ENCODE measurements around the gene NEURL1B. TPM values are rescaled to one million over a fixed set of nuclear protein-coding genes. Genes with fewer than 3 reads are reported as not detected.
"Not testable (repeated sequence)": the region's sequence is repeated elsewhere in the genome, so short reads cannot be mapped to it uniquely, and the experiment has no call there.

NEURL1B gene
- total RNA-seq, 1 donor from 2014 or later: 14.0 TPM

DNA sequence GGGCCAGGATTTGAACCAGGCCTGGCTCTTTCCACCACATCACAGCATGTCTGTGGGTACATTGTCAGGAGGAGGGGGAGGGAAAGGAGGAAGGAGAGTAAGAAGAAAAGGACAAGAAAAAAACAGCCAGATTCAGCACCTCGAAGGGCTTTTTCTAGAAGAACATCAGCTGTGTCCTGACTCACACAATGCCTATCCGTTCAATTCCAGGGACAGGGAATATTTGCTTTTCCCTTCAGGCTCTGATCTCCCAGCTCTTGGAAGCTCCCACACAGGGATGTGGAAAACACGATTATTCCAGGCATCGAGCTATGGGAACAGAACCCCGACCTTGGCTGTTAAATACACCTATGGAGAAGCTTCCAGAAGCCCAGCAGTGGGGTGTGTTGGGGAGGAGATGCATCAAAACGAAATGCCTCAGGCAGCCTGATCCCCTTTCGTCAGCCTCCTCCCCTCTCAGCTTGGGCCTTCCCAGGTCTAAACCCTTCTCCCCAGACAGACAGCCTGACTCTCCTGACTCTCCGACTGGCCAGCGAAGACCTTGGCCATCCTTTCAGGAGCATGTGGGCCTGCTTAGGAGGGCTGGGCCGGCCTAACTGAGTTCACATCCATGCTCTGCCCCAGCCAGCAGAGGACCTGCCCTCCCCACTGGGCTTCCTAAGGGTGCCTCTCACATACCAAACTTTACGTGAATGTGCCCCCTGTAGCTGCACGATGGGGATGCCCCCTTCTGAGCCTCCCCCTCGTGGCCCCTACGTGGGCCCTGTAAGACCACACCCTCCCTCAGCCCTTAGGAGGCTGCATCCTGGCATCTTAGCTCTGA, 54.4 kb downstream of the NEURL1B start:
- DNase-seq (ENCODE audit: low spot score): peak; percentile 38

DNA sequence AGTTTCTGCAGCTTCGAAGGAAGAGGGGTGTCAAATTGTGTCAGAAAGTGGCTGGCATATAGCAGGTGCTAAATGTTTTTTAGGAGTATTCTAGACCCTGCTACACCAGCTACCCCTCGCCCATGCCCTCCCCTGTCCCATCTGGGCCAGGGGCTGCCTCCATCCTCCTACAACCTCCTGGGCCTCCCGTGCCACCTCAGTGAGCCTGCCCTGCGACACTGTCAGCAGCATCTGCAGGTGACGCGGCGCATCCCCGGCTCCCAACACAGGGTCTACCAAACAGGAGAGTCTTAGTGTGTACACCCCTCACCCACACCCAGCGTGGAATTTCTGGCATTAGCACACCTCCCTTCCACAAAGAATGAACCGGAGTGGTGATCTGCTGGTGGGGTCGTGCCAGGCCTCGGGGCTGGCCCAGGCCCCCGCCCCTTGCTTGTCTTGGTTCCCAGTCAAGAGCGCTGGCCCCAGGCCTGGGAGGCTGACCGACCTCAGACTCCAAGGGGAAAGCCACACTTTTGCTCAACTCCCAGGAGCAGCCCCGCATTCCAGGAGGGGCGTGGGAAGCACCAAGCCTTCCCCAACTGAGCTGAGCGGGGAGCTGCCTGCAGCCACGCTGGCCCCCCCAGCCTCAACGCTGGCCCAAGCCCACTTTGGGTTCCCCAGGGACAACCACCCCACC, 55.2 kb downstream of the NEURL1B start:
- peak; percentile 45 for DNase-seq (ENCODE audit: low spot score)

DNA sequence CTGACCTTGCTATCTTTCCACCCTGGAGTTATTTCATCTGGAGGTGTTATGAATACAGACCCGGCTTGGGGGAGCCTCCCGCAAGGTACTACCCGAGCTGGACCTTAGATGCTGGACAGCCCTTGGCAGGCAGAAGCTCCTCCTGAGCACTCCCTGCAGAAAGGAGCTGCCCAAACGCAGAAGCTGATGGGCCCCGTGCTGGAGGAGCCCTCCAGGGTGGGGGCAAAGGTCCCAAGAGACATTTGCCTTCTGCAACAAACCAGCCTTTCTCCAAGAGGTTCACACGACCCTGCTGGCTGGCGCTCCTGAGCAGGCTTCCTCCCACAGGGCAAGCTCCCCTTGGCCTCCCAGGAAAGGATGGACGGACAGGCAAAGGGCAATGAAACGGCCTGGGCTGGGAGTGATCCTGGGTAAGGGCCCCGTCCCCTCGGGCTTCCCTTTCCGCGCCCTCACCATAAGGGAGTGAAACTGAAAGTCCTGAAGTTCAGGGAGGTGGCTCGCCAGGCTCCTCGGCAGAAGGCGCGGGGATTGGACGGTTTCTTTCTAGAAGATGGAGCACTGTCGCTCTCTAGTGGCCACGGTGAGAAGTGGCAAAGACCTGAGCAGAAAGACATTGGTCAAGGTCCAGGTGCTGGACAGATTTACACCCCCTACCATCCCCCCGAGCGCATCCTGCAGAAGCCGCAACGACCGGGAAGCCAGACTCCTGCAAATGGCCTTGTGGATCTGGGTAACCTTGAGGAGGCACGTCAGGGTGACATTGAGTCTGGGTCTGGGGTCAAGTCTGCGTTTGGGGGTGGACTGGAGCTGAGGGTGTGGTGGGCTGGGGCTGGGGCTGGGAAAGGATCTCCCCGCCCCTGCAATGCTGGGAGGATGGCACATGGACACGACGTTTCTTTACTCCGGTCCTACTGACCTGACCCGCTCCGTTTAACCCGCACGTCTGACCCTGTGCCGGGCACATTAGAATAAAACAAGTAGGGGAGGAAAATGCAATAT, 56.4 kb downstream of the NEURL1B start:
- DNase-seq (ENCODE audit: low spot score): peak; percentile 93

DNA sequence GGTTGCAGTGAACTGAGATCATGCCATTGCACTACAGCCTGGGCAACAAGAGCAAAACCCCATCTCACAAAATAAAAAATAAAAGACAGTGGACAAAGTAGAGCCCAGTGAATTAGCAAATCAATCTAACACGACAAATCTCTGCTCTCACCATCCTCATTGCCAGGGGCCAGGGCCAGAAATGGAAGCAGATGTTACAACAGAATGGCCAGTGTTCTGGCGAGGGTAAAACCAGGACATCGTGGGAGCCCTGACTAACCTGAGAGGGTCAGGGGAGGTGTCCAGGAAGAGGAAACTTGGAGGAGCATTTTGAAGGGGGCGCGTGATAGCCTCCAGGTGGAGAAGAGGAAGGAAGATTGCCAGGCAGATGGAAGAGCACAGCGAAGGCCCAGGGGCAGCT, 58.4 kb downstream of the NEURL1B start:
- no peak for DNase-seq (ENCODE audit: low spot score)

DNA sequence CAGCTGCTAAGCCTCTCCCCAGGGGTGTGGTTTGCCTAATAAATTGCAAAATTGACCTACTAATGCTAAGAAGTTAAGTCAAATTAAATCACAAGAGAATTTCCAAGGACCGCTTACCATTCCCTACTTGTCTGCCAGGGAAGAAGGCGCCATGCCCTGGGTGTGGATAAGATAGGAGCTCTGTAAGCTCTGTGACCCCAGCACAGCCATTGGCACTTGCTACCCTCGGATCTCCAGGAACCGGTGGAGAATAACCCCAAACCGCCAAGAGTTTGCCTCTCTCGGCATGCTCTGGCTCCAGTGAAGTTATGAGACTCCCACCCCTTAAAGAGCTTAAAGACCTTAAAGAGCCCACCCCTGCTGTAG, 58.9 kb downstream of the NEURL1B start:
- DNase-seq (ENCODE audit: low spot score): no peak

DNA sequence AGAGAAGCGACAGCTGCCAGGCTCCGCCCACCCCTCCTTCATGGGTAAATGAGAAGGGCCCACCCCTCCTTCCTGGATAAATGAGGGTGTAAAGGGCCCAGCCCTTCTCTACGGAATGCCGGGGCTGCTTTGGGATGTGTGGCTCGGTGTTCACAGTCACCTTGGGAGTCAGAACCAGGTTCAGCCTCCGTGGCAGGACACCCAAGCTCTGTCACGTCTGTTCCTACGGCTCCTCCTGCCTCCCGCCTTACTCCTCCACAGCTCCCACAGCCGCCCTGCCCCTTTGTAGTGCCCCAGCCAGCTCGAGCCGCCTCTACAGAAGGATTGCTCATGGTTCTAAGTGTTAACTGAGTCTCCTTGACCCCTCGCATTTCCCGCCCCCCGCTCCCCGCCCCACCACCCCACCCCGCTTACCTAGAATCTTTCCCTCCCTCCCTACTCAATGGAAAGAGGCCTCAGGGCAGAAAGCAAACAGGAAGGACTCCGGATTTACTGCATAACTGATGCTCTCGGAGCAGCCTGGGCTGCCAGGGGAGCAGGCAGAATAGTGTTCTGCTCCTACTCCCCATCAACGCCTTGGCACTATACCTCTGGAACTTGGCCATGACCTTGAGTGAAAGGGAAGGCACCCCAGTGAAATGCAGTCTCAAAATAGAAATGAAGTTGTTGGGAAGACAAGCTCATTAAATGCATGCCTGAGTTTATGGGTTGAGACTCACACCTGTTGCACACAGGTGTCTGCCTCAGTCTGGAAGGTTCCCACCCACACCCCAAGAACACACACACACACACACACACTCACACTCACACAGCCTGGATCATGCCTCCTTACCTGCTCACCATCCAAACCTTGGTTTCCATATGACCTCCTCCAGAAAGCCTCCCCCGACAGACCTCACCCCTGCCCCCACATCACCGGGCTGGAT, 59.6 kb downstream of the NEURL1B start:
- peak; percentile 59 for DNase-seq (ENCODE audit: low spot score)

DNA sequence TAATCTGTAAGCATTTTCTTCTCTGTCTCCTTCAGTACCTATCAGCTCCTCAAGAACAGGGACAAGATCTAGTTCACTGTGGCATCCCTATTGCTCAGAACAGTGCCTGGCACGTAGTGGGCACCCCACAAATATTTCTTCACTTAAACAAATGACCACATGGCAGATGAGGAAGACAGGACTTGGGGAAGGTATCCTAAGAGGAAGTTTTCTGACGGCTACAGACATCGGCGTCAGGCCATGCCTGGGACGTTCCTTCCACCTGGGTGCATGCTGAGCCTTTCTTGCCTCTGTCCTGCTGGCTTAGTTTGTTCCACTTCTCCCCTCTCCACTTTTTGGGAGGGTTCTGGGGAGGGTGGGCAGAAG, 60.2 kb downstream of the NEURL1B start:
- no peak for DNase-seq (ENCODE audit: low spot score)

DNA sequence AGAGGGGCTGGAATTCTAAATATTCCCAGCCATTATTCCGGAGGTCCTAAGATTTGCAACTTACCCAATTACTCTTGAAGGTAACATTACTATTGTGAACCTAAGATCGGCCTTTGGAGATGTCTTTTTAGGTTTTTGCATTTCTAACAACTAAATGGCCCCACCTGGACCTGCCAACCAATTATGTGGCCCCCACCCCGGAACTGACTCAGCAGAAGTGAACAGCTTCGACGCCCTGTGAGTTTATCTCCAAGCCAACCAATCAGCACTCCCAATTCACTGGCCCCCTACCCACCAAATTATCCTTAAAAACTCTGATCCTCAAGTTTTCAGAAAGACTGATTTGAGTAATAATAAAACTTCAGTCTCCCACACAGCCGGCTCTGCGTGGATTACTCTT, 62.9 kb downstream of the NEURL1B start:
- no peak for DNase-seq (ENCODE audit: low spot score)

DNA sequence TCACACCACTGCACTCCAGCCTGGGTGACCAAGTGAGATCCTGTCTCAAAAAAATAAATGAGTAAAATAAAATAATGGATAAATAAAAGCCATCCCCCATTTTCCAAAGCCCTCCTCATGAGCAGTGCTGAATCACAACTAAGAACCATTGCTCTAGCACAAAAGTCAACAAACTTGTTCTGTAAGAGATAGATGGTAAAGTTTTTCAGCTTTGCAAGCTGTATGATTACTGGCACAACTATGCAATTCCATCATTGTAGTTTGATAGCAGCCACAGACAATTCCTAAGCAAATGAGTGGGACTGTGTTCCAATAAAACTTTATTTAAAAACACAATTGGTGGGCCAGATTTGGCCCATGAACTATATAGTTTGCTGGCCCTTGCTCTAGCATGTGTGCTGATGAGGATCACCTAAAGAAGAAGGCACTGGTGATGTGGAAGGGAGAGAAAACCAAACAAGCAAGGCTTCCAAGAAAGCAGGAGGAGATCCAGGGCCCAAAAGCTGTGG, 64.6 kb downstream of the NEURL1B start:
- no peak for DNase-seq (ENCODE audit: low spot score)

DNA sequence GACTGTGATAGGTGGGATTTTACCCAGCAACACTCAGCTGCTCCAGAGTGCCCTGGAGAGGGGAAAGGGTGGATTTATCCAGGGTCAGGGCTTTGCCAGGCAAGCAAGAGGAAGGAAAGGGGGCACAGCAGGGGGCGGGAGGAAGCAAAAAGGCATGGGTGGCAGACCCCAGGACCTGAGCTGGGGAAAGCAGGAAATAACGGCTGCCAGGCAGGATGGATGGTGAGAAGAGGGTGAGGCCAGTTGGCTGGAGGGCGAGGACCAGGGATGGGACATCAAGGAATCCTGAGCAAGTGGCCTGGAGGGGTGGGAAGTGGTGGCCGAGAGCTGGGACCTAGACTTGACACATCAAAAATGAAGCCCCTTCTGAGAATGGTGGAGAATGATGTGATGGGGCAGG, 65.7 kb downstream of the NEURL1B start:
- DNase-seq (ENCODE audit: low spot score): no peak

DNA sequence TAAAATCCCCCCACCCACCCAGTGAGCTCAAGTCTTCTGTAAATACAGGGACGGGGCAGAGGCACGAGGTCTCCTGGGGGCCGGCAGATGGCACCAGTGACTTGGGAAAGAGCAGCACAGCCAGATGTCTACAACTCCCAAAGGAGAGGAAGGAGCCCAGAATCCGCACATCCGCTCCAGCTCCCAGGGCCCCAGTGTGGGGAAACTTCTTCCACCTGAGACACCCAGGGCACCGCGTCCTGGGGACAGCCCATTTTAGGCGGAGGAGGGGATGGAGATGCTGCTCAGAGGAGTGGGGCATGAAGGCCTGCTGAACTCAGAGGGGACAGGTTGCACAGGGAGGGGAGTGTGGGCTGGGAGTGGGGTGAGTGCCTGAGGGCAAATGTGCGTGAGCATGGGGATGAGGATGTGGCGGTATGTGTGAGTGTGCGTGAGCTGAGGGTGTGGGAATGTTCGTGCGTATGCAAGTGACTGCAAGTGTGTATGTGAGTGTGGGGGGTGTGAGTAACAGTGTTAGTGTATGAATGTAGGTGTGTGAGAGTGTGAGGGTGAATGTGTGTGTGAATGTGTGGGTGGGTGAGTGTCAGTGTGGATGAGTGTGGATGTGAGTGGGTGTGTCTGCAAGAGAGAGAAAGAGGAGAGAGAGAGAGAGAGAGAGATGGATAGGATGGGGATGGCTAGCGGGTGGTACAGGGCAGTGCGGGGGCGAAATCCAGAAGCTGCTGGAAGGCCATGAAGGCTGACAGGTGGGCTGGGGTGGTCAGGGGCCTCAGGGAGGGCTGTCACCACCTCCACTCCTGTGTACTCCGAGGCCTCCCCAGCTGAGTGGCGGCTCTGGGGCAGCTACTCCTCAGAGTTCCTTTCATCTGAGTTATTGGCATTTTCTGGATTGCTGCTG, 66.5 kb downstream of the NEURL1B start:
- peak; percentile 65 for DNase-seq (ENCODE audit: low spot score)

DNA sequence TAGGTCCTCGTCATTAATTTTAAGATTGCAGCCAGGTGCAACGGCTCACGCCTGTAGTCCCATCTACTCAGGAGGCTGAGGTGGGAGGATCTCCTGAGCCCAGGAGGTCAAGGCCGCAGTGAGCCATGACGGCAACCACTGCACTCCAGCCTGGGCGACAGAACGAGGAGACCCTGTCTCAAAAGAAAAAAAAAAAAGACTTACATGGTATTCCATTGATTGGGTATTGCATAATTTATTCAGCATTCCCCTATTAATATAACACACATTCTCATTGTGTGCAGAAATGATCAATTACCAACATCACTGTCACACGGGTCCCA, 67.1 kb downstream of the NEURL1B start:
- DNase-seq (ENCODE audit: low spot score): no peak

DNA sequence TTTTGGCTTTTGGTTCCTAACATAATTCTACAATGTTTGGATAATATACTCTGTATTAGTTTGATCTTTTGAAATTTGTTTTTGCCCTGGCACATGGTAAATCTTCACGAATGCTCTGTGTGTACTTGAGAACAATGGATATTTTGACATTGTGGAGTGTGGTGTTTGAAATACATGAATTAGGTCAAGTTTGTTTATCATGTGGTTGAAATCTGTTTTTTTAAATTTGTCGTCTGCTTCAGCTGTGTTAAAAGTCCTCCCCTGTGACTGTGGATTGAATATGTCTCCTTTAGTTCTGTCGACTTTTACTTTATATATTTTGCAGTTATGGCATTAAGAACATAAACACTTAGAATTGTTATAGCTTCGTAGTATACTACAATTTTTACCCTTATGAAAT, 69.6 kb downstream of the NEURL1B start:
- no peak for DNase-seq (ENCODE audit: low spot score)

DNA sequence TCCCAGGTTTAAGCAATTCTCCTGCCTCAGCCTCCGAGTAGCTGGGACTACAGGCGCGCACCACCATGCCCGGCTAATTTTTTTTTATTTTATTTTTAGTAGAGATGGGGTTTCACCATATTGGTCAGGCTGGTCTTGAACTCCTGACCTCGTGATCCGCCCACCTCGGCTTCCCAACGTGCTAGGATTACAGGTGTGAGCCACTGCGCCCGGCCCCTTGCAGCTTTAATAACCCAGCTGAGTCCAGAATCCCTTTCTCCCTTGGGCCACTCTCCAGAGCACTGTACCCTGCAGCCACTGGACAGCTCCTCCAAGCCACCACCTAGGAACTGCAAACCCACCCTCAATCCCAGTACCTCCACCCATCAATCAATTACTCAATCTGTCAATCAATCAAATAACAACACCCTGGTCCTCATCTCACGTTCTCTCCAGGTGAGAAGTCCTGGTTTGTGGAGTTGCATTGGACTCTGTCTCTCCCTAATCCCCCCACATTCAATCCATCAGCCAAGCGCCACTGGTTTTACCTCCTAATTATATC, 70.3 kb downstream of the NEURL1B start:
- DNase-seq (ENCODE audit: low spot score): not testable (repeated sequence)

DNA sequence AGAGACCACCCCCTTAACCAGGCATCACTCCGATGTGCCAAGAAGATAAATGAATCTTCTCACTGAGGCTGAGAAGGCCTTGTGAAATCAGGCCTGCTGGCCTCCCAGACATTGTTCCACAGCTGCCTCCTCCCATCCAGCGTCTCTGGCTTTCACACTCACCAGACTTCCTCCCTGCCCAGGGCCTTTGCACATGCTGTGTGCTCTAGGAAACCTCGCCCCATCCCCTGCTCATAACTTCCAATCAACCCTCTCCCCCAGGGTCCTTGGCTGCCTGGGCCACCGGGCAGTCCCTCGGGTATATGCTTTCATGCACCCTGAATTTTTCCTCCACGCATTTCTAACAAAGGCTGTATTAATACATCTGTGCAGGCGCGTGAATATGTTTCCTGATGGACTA, 71.5 kb downstream of the NEURL1B start:
- DNase-seq (ENCODE audit: low spot score): no peak

DNA sequence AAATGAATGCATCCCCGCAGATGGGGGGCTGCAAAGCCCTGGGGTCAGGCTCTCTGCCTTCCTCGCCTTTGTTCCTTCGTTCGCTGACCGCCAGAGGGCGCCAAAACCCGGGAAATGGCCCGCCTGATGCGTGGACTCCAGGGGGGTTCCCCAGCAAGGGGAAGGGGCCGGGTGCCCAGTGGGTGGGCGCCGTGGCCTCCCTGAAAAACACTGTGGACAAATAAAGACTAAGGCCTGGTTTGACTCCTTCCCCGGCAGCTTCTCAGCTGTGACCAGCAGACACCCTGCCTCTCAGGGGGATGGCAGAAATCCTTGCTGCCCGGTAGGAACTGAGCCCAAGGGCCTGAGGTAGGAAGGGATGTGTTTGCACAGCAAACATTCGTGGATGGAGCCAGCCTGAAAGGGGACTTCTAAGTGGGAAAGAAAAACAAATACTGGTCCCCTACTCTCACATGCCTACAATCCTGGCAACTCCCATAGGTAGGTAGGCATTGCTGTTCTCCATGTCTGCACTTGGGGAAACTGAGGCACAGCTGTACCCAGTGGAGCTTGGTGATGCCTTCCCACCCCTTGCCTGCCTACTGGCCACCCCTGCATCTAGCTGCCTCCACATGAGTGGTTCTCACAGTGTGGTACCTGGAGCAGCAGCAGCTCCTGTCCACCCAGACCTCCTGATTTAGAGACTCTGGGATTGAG, 72.2 kb downstream of the NEURL1B start:
- DNase-seq (ENCODE audit: low spot score): peak; percentile 41

DNA sequence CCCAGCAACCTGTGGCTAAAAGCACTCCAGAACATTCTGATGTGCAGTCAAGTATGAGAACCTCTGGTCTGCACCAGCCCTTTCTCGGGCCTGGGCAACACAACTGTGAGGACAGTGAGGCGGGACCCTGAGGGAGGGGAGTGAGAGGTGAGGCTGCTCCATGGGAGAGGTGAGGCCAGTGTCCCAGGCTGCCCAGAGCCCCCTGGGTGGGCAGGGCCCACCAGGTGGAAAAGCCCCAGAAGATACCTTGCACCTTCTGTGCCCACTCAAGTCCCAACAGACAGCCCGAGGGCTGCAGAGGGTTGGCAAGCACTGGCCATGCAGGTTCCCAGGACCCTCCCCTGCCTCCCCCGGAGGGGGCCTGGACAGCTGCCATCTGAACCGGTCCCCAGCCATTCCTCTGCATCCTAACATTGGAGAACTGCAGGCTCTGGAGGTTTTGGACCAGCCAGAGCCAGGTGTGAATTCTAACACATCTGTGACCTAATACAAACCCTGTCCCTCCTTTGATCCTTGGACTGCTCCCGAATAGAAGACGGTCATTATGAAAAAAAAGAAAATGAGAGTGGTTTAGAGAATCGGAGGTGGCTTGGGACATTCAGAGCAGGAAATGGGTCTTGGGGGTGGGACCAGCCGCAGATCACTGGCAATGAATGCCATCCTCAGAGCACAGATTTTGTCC, 72.9 kb downstream of the NEURL1B start:
- DNase-seq (ENCODE audit: low spot score): no peak

Measured in umbilical cord (tissue), 2 donors.